OCI-LY3 (cell line): ENCODE data around the gene LTA4H.

Source experiments
- H2AFZ ChIP-seq: fragments of 200-600, 300-600 bp; shearing (Covaris generic); 2 replicates; pipeline ENCODE4 v1.6.0; 2014; ENCODE audit warnings: antibody characterized with exemption, low read depth, low read length
- H3K27ac ChIP-seq: fragments of 200-600, 300-600 bp; sonication (generic); 2 replicates; pipeline ENCODE4 v1.5.1; 2014; ENCODE audit warnings: mild to moderate bottlenecking, low read length, moderate library complexity, mixed read lengths
- H3K27me3 ChIP-seq: fragments of 200-600, 300-600 bp; sonication (generic); 2 replicates; pipeline ENCODE4 v1.6.1; 2014; ENCODE audit warnings: low read depth, low read length, mixed read lengths
- H3K36me3 ChIP-seq: fragments of 200-600, 300-600 bp; sonication (generic); replicated peaks from 2 replicates; pipeline ENCODE3; 2014; ENCODE audit warnings: low read depth, low read length, mixed read lengths
- H3K4me1 ChIP-seq: fragments of 300-600, 200-600 bp; sonication (generic); 2 replicates; pipeline ENCODE4 v1.6.1; 2014; ENCODE audit warnings: low read length, mixed read lengths
- H3K4me2 ChIP-seq: fragments of 200-600, 300-600 bp; sonication (generic); 2 replicates; pipeline ENCODE4 v1.6.1; 2014; ENCODE audit warnings: low read length, mixed read lengths
- H3K4me3 ChIP-seq: fragments of 300-600, 200-600 bp; sonication (generic); 2 replicates; pipeline ENCODE4 v1.5.1; 2014; ENCODE audit warnings: antibody characterized with exemption, mild to moderate bottlenecking, low read length, moderate library complexity
- H3K79me2 ChIP-seq: fragments of 300-600, 200-600 bp; shearing (Covaris generic); 2 replicates; pipeline ENCODE4 v1.6.1; 2014; ENCODE audit warnings: mild to moderate bottlenecking, low read length, mixed read lengths
- H3K9ac ChIP-seq: fragments of 300-600, 200-600 bp; shearing (Covaris generic); 2 replicates; pipeline ENCODE4 v1.6.0; 2014; ENCODE audit warnings: mild to moderate bottlenecking, low read length, moderate library complexity
- H3K9me3 ChIP-seq: fragments of 200-600, 300-600 bp; shearing (Covaris generic); 2 replicates; pipeline ENCODE4 v1.6.1; 2014; ENCODE audit warnings: low read length, mixed read lengths; ENCODE audit not compliant: insufficient read depth
- H4K20me1 ChIP-seq: fragments of 200-600, 300-600 bp; sonication (generic); 2 replicates; pipeline ENCODE4 v1.6.1; 2016; ENCODE audit warnings: low read length, mixed read lengths; ENCODE audit not compliant: insufficient read depth
- CTCF ChIP-seq: fragments of 200-600, 300-600 bp; sonication (generic); IDR thresholded peaks from 2 replicates; pipeline ENCODE4 v1.5.1; 2014; ENCODE audit warnings: antibody characterized with exemption, low read length, low read depth
- EZH2phosphoT487 ChIP-seq: fragments of 200-600 bp; shearing (Covaris generic); IDR thresholded peaks from 2 replicates; pipeline ENCODE4 v1.6.1; 2018; ENCODE audit warnings: antibody characterized with exemption, mixed run types, low read depth

Gene LTA4H

GRCh38 chr12:96061323-96061722, 25.9 kb upstream of the LTA4H start:
- no peaks in the 10 kb centered on the region for H3K9me3 ChIP-seq
- no peak overlapping the region for H2AFZ ChIP-seq
- H3K4me1 ChIP-seq, result peaks cover 12% of the 10 kb centered on the region
- no peaks in the 10 kb centered on the region for H3K36me3 ChIP-seq
- H3K9ac ChIP-seq, result no peak overlapping the region
- H4K20me1 ChIP-seq, result no peaks in the 10 kb centered on the region
- no peak overlapping the region for H3K4me3 ChIP-seq
- H3K4me2 ChIP-seq, result no peak overlapping the region
- TF ChIP-seq EZH2phosphoT487 (no peak), CTCF (no peak)
- H3K79me2 ChIP-seq, result no peaks in the 10 kb centered on the region
- H3K27me3 ChIP-seq, result 0 out of 2 replicates have a peak, but pooled peaks cover 7% of the 10 kb centered on the region
- no peak overlapping the region for H3K27ac ChIP-seq

GRCh38 chr12:96060041-96060440, 24.7 kb upstream of the LTA4H start:
- TF ChIP-seq EZH2phosphoT487, result no peak
- no peak for TF ChIP-seq CTCF
- peaks cover 12% of the 10 kb centered on the region for H3K4me1 ChIP-seq
- no peak overlapping the region for H3K4me2 ChIP-seq
- H3K9ac ChIP-seq, result no peak overlapping the region
- H3K27me3 ChIP-seq, result 0 out of 2 replicates have a peak, but pooled peaks cover 5% of the 10 kb centered on the region
- H4K20me1 ChIP-seq, result no peaks in the 10 kb centered on the region
- H3K9me3 ChIP-seq, result no peaks in the 10 kb centered on the region
- H3K79me2 ChIP-seq, result no peaks in the 10 kb centered on the region
- no peak overlapping the region for H3K4me3 ChIP-seq
- H3K27ac ChIP-seq, result no peak overlapping the region
- H3K36me3 ChIP-seq, result no peaks in the 10 kb centered on the region
- no peak overlapping the region for H2AFZ ChIP-seq

- H3K36me3 ChIP-seq, result no peaks in the 10 kb centered on the region
- H3K27me3 ChIP-seq, result no peaks in the 10 kb centered on the region
- no peak overlapping the region for H2AFZ ChIP-seq
- H3K79me2 ChIP-seq, result no peaks in the 10 kb centered on the region
- H3K27ac ChIP-seq, result no peak overlapping the region
- no peak overlapping the region for H3K9ac ChIP-seq
- H3K4me3 ChIP-seq, result no peak overlapping the region
- H3K9me3 ChIP-seq, result 0 out of 2 replicates have a peak, but pooled peaks cover 3% of the 10 kb centered on the region
- TF ChIP-seq CTCF (peak; percentile 23), EZH2phosphoT487 (no peak)
- H3K4me1 ChIP-seq, result peaks cover 11% of the 10 kb centered on the region
- no peaks in the 10 kb centered on the region for H4K20me1 ChIP-seq
- no peak overlapping the region for H3K4me2 ChIP-seq
Observed at GRCh38 chr12:96057986-96058553, 22.7 kb upstream of the LTA4H start.

- H4K20me1 ChIP-seq, result no peaks in the 10 kb centered on the region
- H3K9me3 ChIP-seq, result 0 out of 2 replicates have a peak, but pooled peaks cover 3% of the 10 kb centered on the region
- H2AFZ ChIP-seq, result no peak overlapping the region
- no peak overlapping the region for H3K4me2 ChIP-seq
- no peaks in the 10 kb centered on the region for H3K36me3 ChIP-seq
- no peak overlapping the region for H3K9ac ChIP-seq
- H3K4me1 ChIP-seq, result no peaks in the 10 kb centered on the region
- H3K27me3 ChIP-seq, result no peaks in the 10 kb centered on the region
- no peak overlapping the region for H3K4me3 ChIP-seq
- TF ChIP-seq EZH2phosphoT487, result no peak
- no peak for TF ChIP-seq CTCF
- H3K79me2 ChIP-seq, result no peaks in the 10 kb centered on the region
- no peak overlapping the region for H3K27ac ChIP-seq
Observed at GRCh38 chr12:96056646-96057455, 21.5 kb upstream of the LTA4H start.
